Breast epithelium (tissue), 4 donors: ENCODE measurements around the gene RPS19BP1. TPM values are rescaled to one million over a fixed set of nuclear protein-coding genes. Genes with fewer than 3 reads are reported as not detected.

ENCODE experiments used
- DNase-seq, 2 donors: peaks; one replicate each; pipeline ENCODE4 v3.0.0-alpha.2; 2019; ENCODE audit warnings: low spot score in 2 of 2
- H3K27ac ChIP-seq, 2 donors: fragments of 200-600 bp; sonication (generic) in 1 of 2; one replicate each; pipeline ENCODE4 v1.5.1; 2016 to 2019; ENCODE audit warnings: mild to moderate bottlenecking in 1 of 2
- H3K27me3 ChIP-seq, 2 donors: fragments of 200-600 bp; sonication (generic) in 1 of 2; one replicate each; pipeline versions ENCODE4 v1.5.1 to v1.6.0; 2017 to 2019; ENCODE audit warnings: control low read depth in 1 of 2, mild to moderate bottlenecking in 1 of 2
- H3K36me3 ChIP-seq: fragments of 200-600 bp; one replicate; pipeline ENCODE4 v1.5.1; 2019
- H3K4me1 ChIP-seq, 2 donors: fragments of 200-600 bp; sonication (generic); one replicate each; pipeline ENCODE4 v1.5.1; 2016 to 2019; ENCODE audit warnings: control low read depth in 1 of 2
- H3K4me3 ChIP-seq, 3 donors: fragments of 200-600 bp; sonication (generic); 1 replicate in 2 of 3; 2 replicates in 1 of 3; pipeline ENCODE4 v1.5.1; 2016 to 2019; ENCODE audit warnings: mild to moderate bottlenecking in 3 of 3, moderate library complexity in 2 of 3
- H3K9me3 ChIP-seq, 2 donors: fragments of 200-600 bp; sonication (generic) in 1 of 2; one replicate each; pipeline ENCODE4 v1.5.1; 2016 to 2019; ENCODE audit warnings: control low read depth in 1 of 2
- CTCF ChIP-seq, 3 donors: fragments of 450-650 bp; IDR thresholded peaks; one replicate each; pipeline ENCODE4 v1.5.1; 2016 to 2017; ENCODE audit warnings: antibody characterized with exemption in 3 of 3, mild to moderate bottlenecking in 3 of 3, moderate library complexity in 3 of 3
- POLR2A ChIP-seq: fragments of 450-650 bp; IDR thresholded peaks from one replicate; pipeline ENCODE4 v1.6.1; 2016; ENCODE audit warnings: antibody characterized with exemption, mild to moderate bottlenecking, moderate library complexity
- POLR2AphosphoS5 ChIP-seq, 3 donors: sonication (generic); formaldehyde crosslinking; IDR thresholded peaks; one replicate each; pipeline ENCODE4 v1.6.1; 2017; ENCODE audit warnings: antibody characterized with exemption in 3 of 3
- intact Hi-C: fragments of 100-400 bp; cut with DNase I; formaldehyde crosslinking; loops from one replicate; pipeline ENCODE4 v1.15.1; 2023; ENCODE audit warnings: low total_unique reads
- total RNA-seq, 3 donors: library from RNA; depleted of rRNA; stranded (reverse); fragments of >200 nt; gene quantifications; one replicate each; pipeline ENCODE4 v1.1.0, GENCODE V29; 2016

Gene RPS19BP1
- 100 to 1,000 TPM; 112 to 177 (median 159) TPM for total RNA-seq

- peak within 1 kb of the TSS; percentile 92 to 95 for H3K27ac ChIP-seq
- DNase-seq = peak; percentile 99 to 100
- peak within 1 kb of the TSS; percentile 83 to 90 (median 88) for H3K4me3 ChIP-seq
- H3K36me3 ChIP-seq = no peaks in the 10 kb centered on the region
- H3K27me3 ChIP-seq = no peaks in the 10 kb centered on the region
- H3K9me3 ChIP-seq = no peaks in the 10 kb centered on the region
- TF ChIP-seq POLR2AphosphoS5 (IDR thresholded peaks at IDR 0.05) (peak; percentile 88 to 91 (median 89)), CTCF (IDR thresholded peaks at IDR 0.05) (no peak), POLR2A (peak; percentile 82)
- H3K4me1 ChIP-seq = peaks cover 25 to 26% of the 10 kb centered on the region in 2 donors
- intact Hi-C loops = loop anchor here (10.0 kb wide), 2 partner anchors 492 to 822 kb away; no protein-coding TSS in a partner anchor
Measured at GRCh38 chr22:39532215-39533073, at the start of gene RPS19BP1. RPS19BP1 (minus strand) TSS chr22:39532748; CDS start chr22:39532738, 10 bp downstream.

DNA sequence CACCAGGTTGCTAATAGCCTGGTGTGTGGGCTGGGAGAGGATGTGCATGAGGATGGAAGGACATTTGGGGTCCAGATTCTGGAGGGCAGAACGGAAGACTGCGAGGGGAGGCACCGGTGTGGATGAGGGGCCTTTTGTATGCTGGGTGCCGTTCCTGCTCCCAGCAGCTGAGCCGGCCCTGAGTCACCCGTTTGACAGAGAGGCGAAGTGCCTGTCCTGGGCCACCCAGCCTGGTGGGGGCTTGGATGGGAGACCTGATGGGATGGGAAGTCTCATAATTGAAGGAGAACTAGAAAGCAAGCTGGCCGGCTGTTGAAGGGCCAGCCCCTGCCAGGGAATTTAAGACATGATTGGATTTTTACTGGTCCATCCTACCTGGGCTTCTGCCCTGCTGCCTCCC is 48.8 kb upstream of the RPS19BP1 start:
- TF ChIP-seq POLR2AphosphoS5 (IDR thresholded peaks at IDR 0.05) = no peak
- no peak for TF ChIP-seq POLR2A
- TF ChIP-seq CTCF (IDR thresholded peaks at IDR 0.05) = no peak
- Histone ChIP-seq H3K9me3 (no peaks in the 10 kb centered on the region), H3K36me3 (no peaks in the 10 kb centered on the region), H3K4me3 (no peak overlapping the region), H3K27ac (no peak overlapping the region), H3K27me3 (no peaks in the 10 kb centered on the region), H3K4me1 (no peaks in the 10 kb centered on the region)
- no peak for DNase-seq
- intact Hi-C loops = no loop called here

- Histone ChIP-seq H3K27ac (no peak overlapping the region), H3K36me3 (no peaks in the 10 kb centered on the region), H3K9me3 (no peaks in the 10 kb centered on the region), H3K27me3 (no peaks in the 10 kb centered on the region), H3K4me3 (no peak overlapping the region), H3K4me1 (no peaks in the 10 kb centered on the region)
- no peak for DNase-seq
- intact Hi-C loops = loop anchor here (1.0 kb wide), 1 partner anchor 10 kb away; the partner anchor contains the start of gene CACNA1I
- no peak for TF ChIP-seq POLR2AphosphoS5 (IDR thresholded peaks at IDR 0.05)
- TF ChIP-seq POLR2A = no peak
- no peak for TF ChIP-seq CTCF (IDR thresholded peaks at IDR 0.05)
Measured at GRCh38 chr22:39580795-39581194, 48.2 kb upstream of the RPS19BP1 start.

GRCh38 chr22:39580006-39580441 is 47.5 kb upstream of the RPS19BP1 start:
- no peaks in the 10 kb centered on the region for H3K27me3 ChIP-seq

More at GRCh38 chr22:39580006-39580441, 47.5 kb upstream of the RPS19BP1 start:
- DNase-seq = no peak
- Histone ChIP-seq H3K27ac (no peak overlapping the region), H3K4me3 (no peak overlapping the region), H3K9me3 (no peaks in the 10 kb centered on the region), H3K4me1 (no peaks in the 10 kb centered on the region), H3K36me3 (no peaks in the 10 kb centered on the region)
- intact Hi-C loops = loop anchor here (1.0 kb wide), 1 partner anchor 10 kb away; the partner anchor contains the start of gene CACNA1I
- TF ChIP-seq CTCF (IDR thresholded peaks at IDR 0.05) (no peak), POLR2AphosphoS5 (IDR thresholded peaks at IDR 0.05) (no peak), POLR2A (no peak)
